DMS 273 treated with DMSO at 0.1 percent for 48 hours (cell line): ENCODE results near the gene INSIG2.

Source experiments
- DNase-seq: peaks from one replicate; lab custom pipeline; 2025; lab: John Stamatoyannopoulos, UW

INSIG2 gene

DNA sequence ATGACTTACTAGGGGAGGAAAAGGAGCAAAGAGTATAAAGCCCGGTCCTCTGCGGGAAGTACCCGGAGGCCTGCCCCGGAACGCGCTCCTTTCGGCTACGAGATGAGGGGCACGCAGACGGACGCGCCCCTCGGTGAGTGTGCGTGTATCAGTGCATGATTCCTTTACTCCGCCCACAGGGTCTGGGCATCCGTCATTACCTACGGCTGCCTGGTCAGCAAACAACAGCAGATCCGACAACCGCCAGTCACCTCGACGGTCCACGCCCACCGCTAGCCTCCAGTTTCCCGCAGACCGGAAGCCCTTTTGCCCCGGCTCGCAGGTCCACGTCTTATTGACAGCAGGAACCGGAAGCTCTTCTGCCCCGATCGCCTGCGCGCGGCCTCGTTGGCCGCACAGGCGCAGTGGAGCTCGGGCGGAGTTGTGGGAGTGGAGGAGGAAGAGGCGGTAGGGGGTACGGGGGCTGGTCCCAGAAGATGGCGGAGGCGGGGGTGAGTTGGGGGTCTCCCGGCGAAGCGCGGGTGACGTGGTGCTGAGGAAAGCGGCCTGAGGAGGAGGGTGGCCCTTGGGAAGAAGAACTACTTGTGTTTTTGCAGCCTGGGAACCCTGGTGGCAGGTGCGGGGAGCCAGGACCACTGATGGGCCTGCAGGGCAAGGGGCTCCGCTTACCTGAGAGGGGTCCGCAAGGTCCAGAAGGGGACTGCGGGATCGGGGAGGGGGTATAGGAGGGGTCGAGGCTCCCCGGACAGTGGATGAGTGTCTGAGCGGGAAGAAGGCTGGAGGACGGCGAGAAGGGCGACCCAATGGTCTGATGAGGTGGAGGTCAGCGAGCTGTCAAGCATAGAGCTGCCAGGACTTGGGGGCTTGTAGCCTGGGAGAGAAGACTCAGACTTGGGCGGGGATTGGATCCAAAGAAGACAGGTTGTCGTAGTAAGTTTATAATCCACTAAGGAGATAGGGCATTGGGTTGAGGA lies at the start of gene INSIG2:
Gene INSIG2 (plus strand): TSS at position 421 of the 974 bp plus-strand sequence. CDS start 8,086 bp downstream, outside the sequence.
- peak; percentile 98 for DNase-seq

GRCh38 chr2:118040891-118041290 lies 47.4 kb upstream of the INSIG2 start:
- no peak for DNase-seq

DNA sequence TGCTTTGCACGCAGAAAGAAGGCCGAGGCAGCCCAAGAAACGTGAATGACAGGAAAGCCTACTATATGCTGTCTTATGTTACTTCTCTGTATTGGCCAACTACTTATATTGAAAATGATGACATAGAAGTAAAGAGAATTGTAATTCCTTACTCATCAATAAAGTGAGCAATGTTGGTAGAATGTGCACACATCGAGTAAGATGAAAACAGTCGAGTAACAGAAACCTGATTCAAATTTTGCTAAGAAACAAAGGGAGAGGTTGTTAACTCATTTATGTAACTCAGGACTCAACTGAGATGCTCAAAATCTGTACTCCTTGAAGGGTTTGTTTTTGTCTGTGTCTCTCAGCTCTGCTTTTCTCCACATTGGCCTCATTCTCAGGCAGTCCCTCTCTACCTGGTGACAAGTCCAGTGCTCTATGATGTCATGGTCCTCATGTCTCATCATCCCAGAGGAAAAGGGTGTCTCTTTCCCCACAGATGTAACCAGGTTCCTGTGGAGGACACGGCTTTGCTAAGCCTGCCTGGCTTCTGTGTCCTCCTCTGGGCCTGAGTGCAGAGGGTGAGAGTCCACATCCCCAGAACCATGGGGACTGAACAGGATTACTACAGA lies 44.1 kb upstream of the INSIG2 start:
- no peak for DNase-seq

DNA sequence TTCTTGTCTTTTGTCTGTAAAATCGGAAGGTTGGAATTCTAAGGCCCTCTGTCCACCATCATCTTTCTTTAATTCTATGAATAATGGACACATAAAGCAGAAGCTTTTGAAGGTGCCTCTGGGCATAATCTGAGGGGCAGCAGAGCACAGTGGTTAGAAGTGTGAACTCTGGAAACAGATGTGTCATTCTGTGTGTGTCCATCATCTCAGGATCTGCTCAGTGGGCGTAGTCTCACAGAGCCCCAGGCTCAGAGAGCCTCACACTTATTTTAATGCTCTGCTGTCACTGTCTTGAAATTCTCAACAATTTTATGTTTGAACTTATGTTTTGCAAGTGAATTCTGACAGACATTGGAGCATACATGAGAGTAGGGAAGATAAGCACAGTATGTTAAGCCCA lies 43.4 kb upstream of the INSIG2 start:
- DNase-seq, result no peak

GRCh38 chr2:118045286-118045685 lies 43.0 kb upstream of the INSIG2 start:
- no peak for DNase-seq

GRCh38 chr2:118046634-118047210 lies 41.5 kb upstream of the INSIG2 start:
- no peak for DNase-seq

DNA sequence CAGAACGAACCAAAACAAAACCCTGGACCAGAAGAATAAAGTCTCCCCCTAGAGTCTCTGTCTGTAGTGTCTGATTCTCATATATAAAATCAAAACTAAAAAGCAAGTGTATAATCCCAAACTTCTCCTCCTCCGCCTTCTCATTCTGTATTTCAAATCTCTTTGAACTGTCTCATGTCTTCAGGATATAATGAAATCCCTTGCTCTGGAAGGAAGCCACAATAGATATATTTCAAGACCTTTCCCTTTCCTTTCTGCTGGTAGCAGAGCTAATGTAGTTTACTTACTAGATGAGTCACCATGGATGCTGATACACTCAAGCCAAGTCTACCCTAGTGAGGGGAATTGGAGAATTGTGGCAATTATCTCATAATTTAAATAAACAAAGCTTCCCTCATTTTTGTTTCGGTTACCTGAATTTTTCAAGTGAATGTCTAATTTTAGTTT lies 40.9 kb upstream of the INSIG2 start:
- DNase-seq, result no peak

- DNase-seq, result no peak
Observed at GRCh38 chr2:118048401-118048800, 39.9 kb upstream of the INSIG2 start.

GRCh38 chr2:118049140-118049815 lies 39.0 kb upstream of the INSIG2 start:
- DNase-seq, result no peak

- DNase-seq, result no peak
Observed at GRCh38 chr2:118049816-118050140, 38.5 kb upstream of the INSIG2 start.

- no peak for DNase-seq
Observed at GRCh38 chr2:118050386-118050785, 37.9 kb upstream of the INSIG2 start.

DNA sequence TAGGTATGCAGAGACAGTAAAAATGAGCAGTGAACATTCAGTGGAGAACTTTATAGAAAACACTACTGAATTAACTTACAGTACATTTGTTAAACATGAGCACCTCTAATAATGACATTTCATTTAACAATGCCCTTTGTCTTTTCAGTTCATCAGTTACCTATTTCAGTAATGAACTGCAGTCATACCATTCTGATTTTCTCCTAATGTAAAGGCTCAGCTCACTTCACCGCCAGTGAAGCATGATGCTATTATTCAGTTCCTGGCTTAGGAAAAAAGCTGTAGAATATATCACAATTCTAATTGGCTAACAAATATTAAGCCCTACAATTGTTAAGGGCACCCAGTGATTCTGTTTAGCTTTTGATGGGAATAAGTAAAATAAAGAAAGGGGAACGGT lies 37.3 kb upstream of the INSIG2 start:
- DNase-seq, result no peak

DNA sequence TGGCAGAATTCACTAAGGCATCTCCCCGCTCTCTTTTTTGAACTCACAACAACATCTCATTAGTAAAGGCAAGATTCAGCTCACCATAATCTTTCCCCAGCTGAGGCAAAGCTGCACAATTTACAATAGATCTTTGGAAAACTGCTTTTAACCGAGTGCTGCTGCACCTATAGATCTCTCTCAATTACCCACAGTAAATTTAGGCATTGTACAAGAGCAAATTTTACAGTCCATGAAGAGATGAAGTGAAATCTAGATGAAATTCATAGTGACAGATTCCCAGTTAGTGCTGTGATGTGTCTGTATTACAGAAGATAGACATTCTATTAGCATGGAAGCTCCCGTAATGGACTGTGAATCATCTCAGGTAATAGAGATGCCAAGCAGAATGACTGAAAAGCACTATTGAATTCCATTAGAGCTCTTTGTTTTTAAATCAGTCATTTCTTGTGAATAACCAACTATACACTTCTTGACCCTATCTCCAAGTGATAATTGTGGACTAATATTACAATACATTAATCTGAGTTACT lies 36.4 kb upstream of the INSIG2 start:
- no peak for DNase-seq

- DNase-seq, result no peak
Observed at GRCh38 chr2:118052474-118052873, 35.8 kb upstream of the INSIG2 start.

DNA sequence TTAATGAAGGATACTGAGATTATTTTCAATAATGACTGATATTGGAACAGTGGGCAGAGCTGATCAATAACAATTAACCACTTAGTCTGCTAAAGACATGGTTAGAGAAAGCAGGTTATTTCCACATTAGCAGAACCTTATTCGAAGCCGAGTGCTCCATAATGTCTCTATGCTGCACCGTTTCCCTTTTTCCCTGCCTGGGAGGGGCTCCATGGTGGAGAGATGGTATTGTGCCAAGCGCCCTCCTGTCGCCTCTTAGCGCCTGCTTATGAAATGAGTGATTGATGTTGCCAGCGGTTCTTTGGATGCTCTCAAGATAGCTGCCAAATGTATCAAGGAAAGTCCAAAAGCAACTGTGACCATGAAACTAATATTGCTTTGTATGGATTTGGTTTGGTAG lies 34.6 kb upstream of the INSIG2 start:
- DNase-seq, result no peak

DNA sequence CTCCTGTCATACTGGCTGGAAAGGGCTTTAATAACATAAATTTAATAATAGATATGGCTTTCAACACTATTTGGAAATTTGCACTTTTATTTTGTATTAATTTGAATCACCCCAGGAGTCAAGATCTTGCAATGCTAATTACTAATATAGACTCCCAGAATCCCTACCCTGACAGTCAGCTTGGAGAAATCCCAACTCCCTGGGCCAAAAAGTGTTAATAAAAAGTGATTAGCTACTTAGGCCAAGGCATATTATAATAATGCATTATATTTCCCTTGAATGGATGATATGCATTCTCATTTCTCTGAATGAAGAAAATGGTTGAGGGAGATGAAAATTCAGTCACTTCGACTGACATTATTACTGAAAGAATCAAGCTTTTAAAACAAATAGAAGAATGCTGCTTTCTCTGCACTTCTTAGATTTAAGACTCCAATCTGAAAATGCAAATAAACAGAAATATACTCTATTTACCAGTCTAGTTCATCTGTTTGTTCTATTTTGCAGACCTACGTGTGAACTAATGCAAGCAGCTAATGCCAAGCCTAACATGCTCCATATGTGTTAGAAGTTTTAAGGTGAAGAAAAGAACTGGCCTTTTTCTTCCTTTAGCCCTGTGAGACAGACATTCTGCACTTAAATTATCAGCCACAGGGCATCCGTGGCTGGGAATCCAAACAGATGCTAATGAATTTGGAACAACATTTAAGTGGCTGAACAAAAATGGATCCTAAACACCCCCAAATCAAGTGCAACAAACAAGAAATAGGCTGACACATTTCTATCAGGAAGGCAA lies 33.9 kb upstream of the INSIG2 start:
- DNase-seq, result no peak

DNA sequence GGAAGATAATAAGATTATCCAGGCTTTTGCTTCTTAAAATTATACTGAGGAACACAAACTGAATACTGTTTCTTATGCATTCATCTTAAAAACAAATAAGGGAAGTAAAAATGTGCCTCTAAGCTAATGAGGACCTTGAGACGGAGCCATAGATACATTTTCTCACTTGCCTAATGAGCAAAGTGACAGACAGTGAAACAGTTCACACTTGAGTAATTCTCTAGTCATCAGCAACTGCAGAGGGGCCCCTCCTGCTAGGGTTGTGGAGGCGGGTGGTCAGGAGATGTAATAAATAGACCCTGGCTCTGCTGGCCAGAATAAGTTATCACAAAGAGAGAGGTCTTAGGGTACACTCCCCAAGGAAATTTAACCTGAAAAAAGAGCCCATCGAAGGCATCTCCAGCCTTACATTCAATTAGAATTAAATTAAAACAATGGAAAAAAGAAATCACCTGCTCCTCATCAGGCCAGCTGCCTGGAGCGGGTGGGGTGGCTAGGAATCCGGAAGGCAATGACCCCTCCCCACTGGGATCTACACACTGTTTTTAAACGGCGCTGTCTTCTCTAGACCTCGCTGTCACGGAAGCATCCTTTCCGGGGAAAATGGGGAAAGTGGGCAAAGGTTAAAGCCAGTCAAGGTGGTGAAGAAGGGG lies 32.6 kb upstream of the INSIG2 start:
- DNase-seq, result no peak

DNA sequence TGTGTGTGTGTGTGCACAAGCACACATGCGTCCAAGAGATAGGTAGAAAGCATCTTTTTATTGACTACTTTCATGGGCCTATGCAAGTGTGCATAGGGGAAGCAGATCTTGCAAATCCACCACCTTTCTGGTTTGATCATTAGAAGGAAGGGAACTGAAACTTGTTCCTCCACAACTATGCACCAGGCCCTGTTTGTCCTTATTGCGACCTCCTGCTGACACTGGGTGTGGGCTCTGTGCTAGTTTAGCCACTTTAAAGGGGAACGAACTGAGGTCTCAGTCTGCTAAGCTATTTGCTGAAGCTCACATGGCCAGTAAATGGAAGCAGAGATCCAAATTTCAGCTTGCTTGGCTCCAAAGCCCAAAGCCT lies 32.1 kb upstream of the INSIG2 start:
- no peak for DNase-seq

DNA sequence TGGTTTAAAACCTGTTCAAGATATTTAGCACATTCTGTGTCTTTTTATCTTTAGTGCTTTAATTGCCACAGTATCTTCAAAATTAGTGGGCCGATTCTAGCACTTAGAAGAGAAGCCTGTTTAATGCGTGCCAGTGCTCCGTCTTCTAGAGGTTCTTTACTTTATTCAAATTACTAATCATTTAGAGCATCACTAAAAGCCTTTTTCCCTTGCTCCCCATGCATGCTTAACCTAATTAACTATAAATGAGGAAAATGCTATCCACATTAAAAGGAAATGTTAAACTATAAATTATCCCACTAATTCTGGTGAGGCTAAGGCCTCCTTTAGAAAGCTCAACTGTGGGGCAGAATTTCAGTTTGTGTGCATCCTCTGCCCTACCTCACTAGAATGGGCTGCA lies 31.5 kb upstream of the INSIG2 start:
- DNase-seq, result no peak

DNA sequence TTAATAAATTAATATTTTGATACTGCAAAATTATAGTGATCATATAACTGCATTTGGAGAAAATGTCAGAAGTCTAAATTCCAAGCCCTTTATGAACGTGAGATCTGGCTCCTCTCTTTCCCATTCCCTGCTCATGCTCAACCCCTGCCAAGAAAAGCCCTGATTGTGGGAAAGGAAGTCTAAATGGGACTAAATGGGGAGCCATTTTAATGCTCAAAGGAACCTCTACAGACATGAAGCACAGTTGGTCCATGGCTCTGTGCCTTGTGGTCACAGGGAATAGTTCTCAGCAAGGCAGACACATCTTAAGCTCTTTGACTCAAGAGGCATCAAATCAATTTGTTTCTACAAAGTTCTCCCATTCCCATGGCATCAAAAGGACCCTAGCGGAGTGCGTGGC lies 29.3 kb upstream of the INSIG2 start:
- DNase-seq, result no peak

DNA sequence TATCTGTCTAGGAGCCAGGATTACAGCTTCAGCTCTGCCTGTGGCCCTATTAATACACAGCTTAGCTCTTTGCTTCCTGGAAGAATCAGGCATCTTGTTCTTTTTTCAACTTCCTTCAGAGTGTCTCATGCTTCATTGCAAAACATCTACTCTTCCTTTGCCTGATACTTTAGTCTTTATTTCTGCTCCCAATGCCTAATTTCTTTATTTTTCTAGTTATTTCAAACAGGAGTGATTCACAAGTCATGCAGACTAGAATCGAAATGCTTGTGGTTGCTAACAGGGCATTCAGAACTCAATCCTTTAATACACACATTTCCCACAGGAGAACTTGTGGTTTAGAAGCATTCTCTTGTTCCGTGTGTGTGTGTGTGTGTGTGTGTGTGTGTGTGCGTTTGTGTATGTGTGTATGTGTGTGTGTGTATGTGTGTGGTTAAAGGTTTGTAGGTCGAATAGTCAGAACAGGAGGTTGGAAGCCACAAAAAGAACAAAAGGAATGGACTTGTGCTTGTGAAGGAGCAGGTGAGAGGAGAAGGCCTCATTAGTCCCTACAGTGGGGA lies 28.3 kb upstream of the INSIG2 start:
- DNase-seq, result no peak
